ENCODE results near the gene VCAN. TPM values are rescaled to one million over a fixed set of nuclear protein-coding genes. Genes with fewer than 3 reads are reported as not detected.

VCAN gene
- total RNA-seq, 4 donors from 2014 or later, result 10.5 to 40.4 (median 16.6) TPM

DNA sequence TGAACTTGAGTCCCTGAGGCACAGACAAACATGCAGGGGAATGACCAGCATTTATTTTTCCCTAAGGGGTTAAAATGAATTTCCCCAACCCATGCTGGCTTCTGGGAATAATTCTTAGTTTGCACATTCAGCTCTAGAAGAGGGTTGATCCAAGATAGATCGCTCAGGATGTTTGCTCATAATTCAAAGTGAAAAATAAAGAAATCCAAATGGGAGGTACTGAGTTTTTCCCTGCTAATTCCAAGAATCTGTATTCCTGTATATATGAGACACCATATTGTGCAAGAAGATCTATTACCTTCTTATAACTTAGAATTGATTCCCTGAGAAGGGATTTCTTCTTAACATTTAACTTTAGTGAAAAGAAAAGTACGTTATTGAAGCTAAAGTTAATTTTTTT lies 96.2 kb downstream of the VCAN start:
- H3K27me3 ChIP-seq, result no peaks in the 10 kb centered on the region
- no peak overlapping the region for H3K4me3 ChIP-seq
- H3K9me3 ChIP-seq, result no peaks in the 10 kb centered on the region
- DNase-seq, result no peak
- H3K27ac ChIP-seq, result no peak overlapping the region
- TF ChIP-seq CTCF (IDR thresholded peaks at IDR 0.05), result no peak
- TF ChIP-seq POLR2A (IDR thresholded peaks at IDR 0.05), result no peak
- H3K4me1 ChIP-seq, result no peaks in the 10 kb centered on the region
- H3K36me3 ChIP-seq, result no peaks in the 10 kb centered on the region

DNA sequence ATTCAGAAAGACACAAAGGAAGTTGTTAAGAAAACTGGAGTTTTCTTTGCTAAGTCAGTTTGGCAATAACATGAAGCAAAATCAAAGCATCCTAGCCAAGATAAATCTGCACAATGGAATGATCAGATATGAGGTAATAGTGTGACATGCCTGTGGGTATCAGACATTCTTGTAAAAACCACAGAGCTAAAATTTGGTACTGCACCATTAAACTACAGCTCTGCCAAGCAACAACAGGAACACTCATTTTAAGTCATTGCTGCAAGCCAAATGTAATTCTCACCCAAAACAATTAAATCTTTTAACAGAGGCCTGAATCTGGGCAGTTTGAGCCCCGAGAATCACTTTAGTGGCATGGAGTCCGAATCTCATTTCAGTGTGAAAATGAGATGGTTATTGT lies 96.6 kb downstream of the VCAN start:
- Histone ChIP-seq H3K27me3 (no peaks in the 10 kb centered on the region), H3K27ac (no peak overlapping the region), H3K4me3 (no peak overlapping the region), H3K9me3 (no peaks in the 10 kb centered on the region), H3K4me1 (no peaks in the 10 kb centered on the region), H3K36me3 (no peaks in the 10 kb centered on the region)
- DNase-seq, result no peak
- TF ChIP-seq CTCF (IDR thresholded peaks at IDR 0.05) (no peak), POLR2A (IDR thresholded peaks at IDR 0.05) (no peak)

DNA sequence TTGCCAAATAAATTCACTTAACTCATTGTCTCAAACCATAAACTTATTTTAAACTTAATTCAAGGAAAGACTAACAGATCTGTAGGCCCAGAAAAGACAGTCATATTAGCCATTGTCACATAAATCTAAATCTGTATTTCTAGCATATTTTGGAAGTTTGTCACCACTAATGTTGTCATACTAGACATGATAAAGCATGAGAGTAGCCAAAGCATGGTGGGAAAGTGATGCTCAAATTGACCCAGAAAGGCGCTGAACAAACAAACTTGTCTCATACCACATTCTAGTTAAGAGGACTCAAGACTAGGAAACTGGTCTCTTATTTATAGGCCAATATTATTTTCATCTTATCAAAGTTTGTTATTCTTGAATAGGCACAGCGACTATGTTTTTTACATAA lies 99.4 kb downstream of the VCAN start:
- Histone ChIP-seq H3K36me3 (no peaks in the 10 kb centered on the region), H3K27ac (no peak overlapping the region), H3K9me3 (no peaks in the 10 kb centered on the region), H3K4me3 (no peak overlapping the region), H3K4me1 (no peaks in the 10 kb centered on the region), H3K27me3 (no peaks in the 10 kb centered on the region)
- DNase-seq, result no peak
- no peak for TF ChIP-seq CTCF (IDR thresholded peaks at IDR 0.05)
- TF ChIP-seq POLR2A (IDR thresholded peaks at IDR 0.05), result no peak

- Histone ChIP-seq H3K4me1 (no peaks in the 10 kb centered on the region), H3K4me3 (no peak overlapping the region), H3K27me3 (no peaks in the 10 kb centered on the region), H3K27ac (no peak overlapping the region), H3K9me3 (no peaks in the 10 kb centered on the region), H3K36me3 (peaks cover 0 to 6% (median 0%) of the 10 kb centered on the region in 3 donors)
- no peak for DNase-seq
- no peak for TF ChIP-seq CTCF (IDR thresholded peaks at IDR 0.05)
- no peak for TF ChIP-seq POLR2A (IDR thresholded peaks at IDR 0.05)
Measured at GRCh38 chr5:83572271-83572670, 100.7 kb downstream of the VCAN start.

- H3K27me3 ChIP-seq, result no peaks in the 10 kb centered on the region
- no peak for DNase-seq
- H3K4me1 ChIP-seq, result no peaks in the 10 kb centered on the region
- no peak overlapping the region for H3K27ac ChIP-seq
- H3K4me3 ChIP-seq, result no peak overlapping the region
- no peak for TF ChIP-seq POLR2A (IDR thresholded peaks at IDR 0.05)
- TF ChIP-seq CTCF (IDR thresholded peaks at IDR 0.05), result no peak
- peaks cover 0 to 6% (median 0%) of the 10 kb centered on the region in 3 donors for H3K36me3 ChIP-seq
- no peaks in the 10 kb centered on the region for H3K9me3 ChIP-seq
Measured at GRCh38 chr5:83576341-83576740, 104.8 kb downstream of the VCAN start.

- no peak overlapping the region for H3K4me3 ChIP-seq
Measured at GRCh38 chr5:83577036-83577636, 105.6 kb downstream of the VCAN start.

More at GRCh38 chr5:83577036-83577636, 105.6 kb downstream of the VCAN start:
- Histone ChIP-seq H3K27ac (no peak overlapping the region), H3K27me3 (no peaks in the 10 kb centered on the region), H3K36me3 (peaks cover 0 to 6% (median 0%) of the 10 kb centered on the region in 3 donors), H3K4me1 (no peaks in the 10 kb centered on the region), H3K9me3 (no peaks in the 10 kb centered on the region)
- TF ChIP-seq CTCF (IDR thresholded peaks at IDR 0.05) (no peak), POLR2A (IDR thresholded peaks at IDR 0.05) (no peak)
- no peak for DNase-seq

Measured in Peyer's patch (tissue), 4 donors.